ENCODE results near the gene SNX9.

SNX9 gene

GRCh38 chr6:157804448-157805327, 18.4 kb upstream of the SNX9 start:
- no peak for DNase-seq

- no peak for DNase-seq
These were observed 16.8 kb upstream of the SNX9 start for GRCh38 chr6:157806131-157806855.

DNA sequence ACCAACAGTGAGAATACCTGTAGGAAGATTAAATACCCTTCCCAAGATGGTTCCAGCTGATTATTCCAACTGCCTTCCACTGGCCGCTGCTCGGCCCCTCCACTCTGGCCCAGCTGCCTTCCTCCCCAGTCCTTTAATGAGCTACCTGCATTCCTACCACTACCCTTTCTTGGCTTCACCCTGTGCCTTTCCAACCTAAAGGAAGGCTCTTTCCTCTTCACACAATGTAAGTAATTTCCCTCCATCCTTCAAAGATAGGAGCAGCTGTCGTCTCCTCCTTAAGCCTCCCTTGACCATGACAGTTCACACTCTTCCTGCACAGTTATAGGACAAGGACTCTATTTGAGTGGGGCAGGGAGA, 16.2 kb upstream of the SNX9 start:
- DNase-seq: no peak

GRCh38 chr6:157808405-157808950, 14.6 kb upstream of the SNX9 start:
- DNase-seq: no peak

GRCh38 chr6:157809613-157810012, 13.4 kb upstream of the SNX9 start:
- DNase-seq: no peak

DNA sequence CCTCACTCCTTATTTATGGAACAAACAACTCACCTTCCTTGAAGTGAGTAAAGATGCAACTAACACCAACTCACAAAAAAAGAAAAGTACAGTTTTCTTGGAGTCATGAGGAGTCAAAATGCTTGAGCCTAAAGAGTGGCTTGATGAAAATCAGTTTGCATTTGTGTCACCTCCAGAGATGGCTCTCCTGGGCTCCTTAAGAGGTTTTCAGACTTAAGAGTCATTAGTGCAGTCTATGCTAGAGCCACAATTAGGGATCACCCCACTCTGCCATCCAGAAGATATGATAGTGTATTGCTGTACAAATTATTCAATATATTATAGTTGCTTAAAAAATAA, 11.9 kb upstream of the SNX9 start:
- no peak for DNase-seq

- DNase-seq: no peak
These were observed 11.4 kb upstream of the SNX9 start for GRCh38 chr6:157811476-157812173.

DNA sequence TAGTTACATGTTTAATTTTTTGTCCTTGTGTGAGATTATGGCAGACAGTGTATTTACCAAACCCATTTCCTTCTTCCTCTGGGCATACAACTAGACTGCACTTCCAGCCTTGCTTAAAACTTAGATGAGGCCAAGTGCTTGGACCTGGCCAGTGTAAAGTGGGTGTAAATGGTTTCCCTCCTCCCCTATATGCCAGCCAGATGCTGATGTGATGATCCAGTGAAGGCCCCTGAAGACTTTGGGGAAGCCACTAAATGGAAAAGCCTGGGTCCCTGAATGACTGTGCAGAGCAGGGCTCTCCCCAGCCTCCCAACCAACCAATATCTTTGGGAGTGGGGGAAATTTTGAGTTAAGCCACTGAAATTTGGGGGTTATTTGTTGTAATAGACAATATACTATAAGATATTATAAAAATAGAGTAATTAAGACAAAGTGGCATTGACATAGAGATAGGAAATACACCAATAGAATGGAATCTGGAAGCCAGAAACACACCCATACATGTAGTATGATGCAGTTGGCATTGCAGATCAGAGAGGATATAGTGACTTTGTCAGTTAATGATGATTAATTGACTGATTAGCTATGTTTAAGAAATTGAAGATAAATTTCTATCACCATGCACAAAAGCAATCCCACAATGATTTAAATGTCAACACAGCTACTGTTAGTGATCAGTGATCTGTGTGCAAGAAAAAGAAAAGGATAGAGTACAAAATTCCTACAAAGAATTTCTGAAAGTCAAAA, 10.4 kb upstream of the SNX9 start:
- no peak for DNase-seq

GRCh38 chr6:157813191-157813590, 9.9 kb upstream of the SNX9 start:
- DNase-seq: no peak

GRCh38 chr6:157813750-157814455, 9.1 kb upstream of the SNX9 start:
- DNase-seq: peak; percentile 68

DNA sequence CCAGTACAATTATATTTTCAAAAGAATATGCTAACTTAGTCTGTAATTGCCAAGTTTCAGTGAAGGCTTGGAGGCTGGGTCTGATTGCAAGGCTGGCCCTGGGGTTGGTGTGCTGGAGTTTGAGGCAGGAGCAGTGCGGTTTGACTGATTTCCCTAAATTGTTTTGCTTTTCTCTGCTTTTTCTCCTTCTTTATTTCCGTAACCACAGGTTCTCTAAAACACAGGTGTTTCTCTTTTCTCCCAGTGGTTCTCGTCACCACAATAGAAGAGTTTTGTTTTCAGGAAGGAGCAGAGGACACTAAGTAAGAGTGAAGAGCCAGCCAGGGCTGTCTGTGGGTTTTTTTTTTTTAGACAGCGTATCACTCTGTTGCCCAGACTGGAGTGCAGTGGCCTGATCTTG, 8.2 kb upstream of the SNX9 start:
- no peak for DNase-seq

DNA sequence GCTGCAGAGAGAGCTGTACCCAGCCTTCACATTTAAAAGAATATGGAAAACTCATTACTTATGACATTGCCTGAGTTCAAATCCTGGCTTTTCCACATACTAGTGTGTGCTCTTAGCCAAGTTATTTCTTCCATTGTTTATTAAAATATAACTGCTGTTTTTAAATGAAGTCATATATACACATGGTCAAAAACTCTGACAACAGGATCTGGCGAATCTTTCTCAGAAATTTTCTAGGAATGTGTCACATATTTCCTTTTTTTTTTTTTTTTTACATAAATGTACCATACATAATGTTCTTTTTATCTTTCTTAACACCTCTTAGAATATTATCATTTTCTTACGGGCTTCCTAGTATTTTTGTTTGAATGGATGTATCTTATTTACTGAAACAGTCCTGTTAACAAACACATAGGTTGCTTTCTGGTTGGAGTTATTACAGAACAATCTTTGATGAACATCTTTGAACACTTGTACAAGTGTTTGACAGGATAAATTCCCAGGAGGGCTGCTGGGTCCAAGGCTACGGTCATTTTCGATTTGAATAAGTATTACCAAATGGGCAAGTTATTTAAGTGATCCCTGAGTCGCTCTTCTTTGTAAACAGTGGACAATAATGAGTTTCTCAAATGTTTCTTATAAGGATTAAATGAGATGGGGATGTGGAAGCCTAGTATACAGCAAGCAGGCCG, 1.6 kb upstream of the SNX9 start:
- no peak for DNase-seq

- no peak for DNase-seq
These were observed 623 bp upstream of the SNX9 start for GRCh38 chr6:157822245-157823000.

DNA sequence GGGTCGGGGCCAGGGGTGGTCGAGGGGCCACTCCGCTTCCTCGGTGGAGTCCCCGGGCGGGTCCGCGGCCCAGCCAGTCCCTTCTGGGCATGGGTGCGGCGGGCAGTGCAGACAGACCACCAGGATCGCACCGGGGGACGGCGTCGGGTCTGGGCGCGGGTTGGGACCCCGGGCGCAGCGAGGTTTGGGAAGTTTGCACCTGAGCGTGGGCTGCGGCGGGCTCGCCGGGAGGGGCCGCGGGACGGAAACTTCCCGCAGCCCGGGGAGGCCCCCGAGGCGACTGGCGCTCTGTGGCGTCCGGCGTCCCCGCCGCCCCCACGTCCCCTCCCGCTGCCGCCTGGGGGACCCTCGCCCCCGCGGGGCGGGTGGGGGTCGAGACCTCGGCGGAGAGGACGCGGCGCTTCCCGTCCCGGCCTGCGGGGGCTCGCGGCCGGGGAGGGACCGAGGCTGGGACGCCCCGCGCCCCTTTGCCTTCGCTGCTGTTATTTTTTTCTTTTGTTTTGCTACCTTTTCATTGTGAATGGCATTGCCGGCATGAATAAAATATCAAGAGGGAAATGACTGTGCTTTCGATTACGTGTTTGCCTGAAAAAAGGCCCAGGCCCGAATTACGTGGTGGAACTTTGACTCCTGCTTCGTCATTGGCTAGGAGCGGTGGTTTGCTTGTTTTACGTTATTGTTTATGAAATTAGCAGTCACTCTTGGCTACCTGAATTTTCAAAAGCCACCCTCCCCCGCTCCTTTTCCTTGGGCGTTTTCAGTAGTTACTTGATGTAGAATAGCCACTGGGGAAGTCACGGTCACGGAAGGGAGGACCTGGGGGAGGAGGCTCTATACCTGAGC, 703 bp downstream of the SNX9 start:
- peak; percentile 64 for DNase-seq

DNA sequence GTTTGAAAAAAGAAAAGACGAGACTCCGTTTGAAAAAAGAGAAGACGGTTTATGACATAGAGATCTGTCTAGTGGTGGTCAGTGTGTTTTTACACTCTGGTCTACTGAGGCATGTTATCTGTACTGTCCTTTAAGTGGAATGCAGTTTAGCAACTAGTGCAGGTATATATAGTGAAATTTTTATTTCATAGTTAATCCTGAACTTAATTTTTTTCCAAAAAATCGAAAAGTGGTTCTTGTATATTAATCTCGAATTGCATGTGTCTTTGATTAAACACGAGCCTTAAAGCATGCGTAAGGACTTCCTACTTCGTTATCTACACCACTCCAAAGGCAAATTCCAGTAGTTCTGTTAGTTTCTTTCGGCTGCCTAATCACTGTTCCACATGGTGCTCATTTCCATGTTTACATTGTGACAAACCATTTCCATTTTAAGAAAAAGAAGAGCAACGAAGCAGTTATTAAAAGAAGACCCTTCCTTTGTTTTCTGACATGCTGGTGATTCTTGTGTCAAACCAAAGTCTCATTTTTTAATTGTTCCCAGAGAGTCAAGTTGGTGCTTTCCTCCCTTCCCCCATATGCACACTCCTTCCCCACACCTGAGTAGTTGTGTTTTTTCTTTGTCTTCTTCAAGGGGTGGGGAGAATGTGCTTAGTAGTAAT, 2.3 kb downstream of the SNX9 start:
- peak; percentile 74 for DNase-seq

DNA sequence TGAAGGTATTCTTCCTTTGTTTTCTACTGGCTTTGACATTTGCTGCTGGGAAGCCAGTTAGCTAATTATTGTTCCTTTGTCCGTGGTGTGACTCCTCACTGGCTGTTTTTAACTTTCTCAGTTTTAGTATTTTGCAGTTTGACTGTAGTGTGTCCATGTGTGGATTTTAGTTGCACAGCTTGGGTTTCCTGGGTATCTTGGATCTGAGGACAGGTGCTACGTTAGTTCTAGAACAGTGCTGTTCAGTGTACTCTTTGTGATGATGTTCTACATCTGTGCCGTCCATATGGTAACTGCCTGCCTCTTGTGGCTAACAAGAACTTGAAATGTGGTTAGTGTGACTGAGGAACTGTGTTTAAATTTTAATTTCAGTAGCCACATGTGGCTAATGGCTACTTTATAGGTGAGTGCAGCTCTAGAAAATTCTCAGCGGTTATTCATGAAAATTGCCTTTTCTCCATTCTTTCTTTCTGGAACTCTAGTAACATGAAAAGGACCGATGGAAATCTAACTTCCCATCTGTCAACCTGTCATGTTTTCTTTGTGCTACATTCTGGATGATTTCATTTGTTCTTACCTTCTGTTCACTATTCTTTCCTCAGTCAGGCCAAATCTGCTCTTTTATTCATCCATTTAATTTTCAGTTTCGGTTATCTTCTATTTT, 7.4 kb downstream of the SNX9 start:
- DNase-seq: no peak

- DNase-seq: no peak
These were observed 7.9 kb downstream of the SNX9 start for GRCh38 chr6:157831018-157831369.

DNA sequence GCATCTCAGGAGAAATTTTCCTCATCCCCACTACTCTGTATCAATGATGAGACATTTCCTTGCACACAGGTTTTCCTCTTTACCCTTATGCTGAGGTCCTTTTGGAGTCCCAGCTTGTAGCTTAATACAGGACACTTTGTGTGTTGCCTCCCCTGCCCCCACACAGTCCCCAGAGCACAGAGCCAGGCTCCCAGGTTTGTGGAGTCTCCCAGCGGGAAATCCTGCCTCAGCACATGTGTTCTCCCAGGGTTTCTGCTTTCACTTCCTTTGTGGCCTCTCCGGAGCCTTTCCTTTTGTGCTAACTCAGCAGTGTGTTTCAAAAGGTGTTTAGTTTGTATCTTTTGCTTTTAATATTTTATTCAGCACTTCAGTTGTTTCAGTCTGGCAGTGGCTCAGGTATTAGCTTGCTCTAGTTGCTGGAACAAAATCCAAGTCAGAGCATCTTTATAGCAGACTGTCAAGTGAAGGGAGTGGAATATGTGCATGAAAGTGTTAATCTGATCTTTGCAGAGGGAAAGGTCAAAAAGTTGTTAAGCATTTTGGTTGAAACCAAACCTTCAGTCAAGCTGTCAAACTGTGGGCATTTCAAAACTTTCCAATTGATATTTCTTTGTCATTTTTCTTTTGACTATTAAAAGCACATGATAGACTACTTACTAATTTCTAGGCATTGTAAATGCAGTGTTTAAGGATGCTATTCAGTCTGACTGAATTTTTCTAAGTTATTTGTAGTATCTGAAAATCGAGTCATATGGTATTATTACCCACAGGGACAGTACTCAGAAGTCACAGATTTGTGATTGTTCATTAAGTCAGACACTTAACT, 8.6 kb downstream of the SNX9 start:
- no peak for DNase-seq
